Smooth muscle cell (in vitro differentiated cells): ENCODE measurements around the gene PGLYRP4. TPM values are rescaled to one million over a fixed set of nuclear protein-coding genes. Genes with fewer than 3 reads are reported as not detected.

Source experiments
- DNase-seq: peaks from one replicate; lab custom pipeline; 2025; ENCODE audit not compliant: unreplicated experiment; lab: John Stamatoyannopoulos, UW
- H2AFZ ChIP-seq: fragments of 200-600 bp; sonication (generic); 2 replicates; pipeline ENCODE4 v1.6.0; 2016; ENCODE audit warnings: antibody characterized with exemption, low read depth, mild to moderate bottlenecking
- H3F3A ChIP-seq: fragments of 200-600 bp; sonication (generic); 2 replicates; pipeline ENCODE4 v1.6.0; 2017; ENCODE audit warnings: antibody characterized with exemption, low read depth
- H3K27ac ChIP-seq: fragments of 200-600 bp; sonication (generic); 2 replicates; pipeline ENCODE4 v1.5.1; 2016; ENCODE audit warnings: low read depth, mild to moderate bottlenecking
- H3K27me3 ChIP-seq: fragments of 200-600 bp; sonication (generic); 2 replicates; pipeline ENCODE4 v1.6.1; 2016; ENCODE audit warnings: low read depth, mild to moderate bottlenecking
- H3K36me3 ChIP-seq: fragments of 200-600 bp; sonication (generic); 2 replicates; pipeline ENCODE4 v1.5.1; 2016; ENCODE audit warnings: low read depth
- H3K4me1 ChIP-seq: fragments of 200-600 bp; sonication (generic); 2 replicates; pipeline ENCODE4 v1.5.1; 2016; ENCODE audit warnings: low read depth
- H3K4me2 ChIP-seq: fragments of 200-600 bp; sonication (generic); 2 replicates; pipeline ENCODE4 v1.6.0; 2016; ENCODE audit warnings: mild to moderate bottlenecking
- H3K4me3 ChIP-seq: fragments of 200-600 bp; sonication (generic); 2 replicates; pipeline ENCODE4 v1.5.1; 2016; ENCODE audit warnings: mild to moderate bottlenecking
- H3K79me2 ChIP-seq: fragments of 200-600 bp; sonication (generic); 2 replicates; pipeline ENCODE4 v1.6.0; 2016; ENCODE audit warnings: low read depth, mild to moderate bottlenecking
- H3K9ac ChIP-seq: fragments of 200-600 bp; sonication (generic); 2 replicates; pipeline ENCODE4 v1.6.0; 2016; ENCODE audit warnings: low read depth
- H3K9me3 ChIP-seq: fragments of 200-600 bp; sonication (generic); replicated peaks from 2 replicates; pipeline ENCODE4 v1.5.1; 2016; ENCODE audit warnings: low read depth
- H4K20me1 ChIP-seq: fragments of 200-600 bp; sonication (generic); 2 replicates; pipeline ENCODE4 v1.6.0; 2016; ENCODE audit warnings: low read depth
- CTCF ChIP-seq: fragments of 200-600 bp; sonication (generic); IDR thresholded peaks from 2 replicates; pipeline ENCODE4 v1.5.1; 2017; ENCODE audit warnings: borderline replicate concordance, mild to moderate bottlenecking, antibody characterized with exemption; ENCODE audit not compliant: insufficient read depth, poor library complexity, severe bottlenecking
- WGBS: methylation state at CpG from one replicate; pipeline ENCODE4 v1.1.7; 2016; ENCODE audit warnings: low lambda C conversion rate; 5-methylcytosine and 5-hydroxymethylcytosine counted together
- polyA plus RNA-seq: library from polyadenylated mRNA; unstranded; fragments of >200 nt; fragmentation: Nextera tagmentation; extraction: Ambion mirVana; gene quantifications from 2 replicates; pipeline ENCODE4 v1.2.1, GENCODE V29; 2016
- total RNA-seq: library from RNA; depleted of rRNA; stranded (reverse); fragments of >200 nt; gene quantifications from 2 replicates; pipeline ENCODE4 v1.2.3, GENCODE V29; 2014

Gene PGLYRP4
- total and polyA plus RNA-seq, 2 experiments from 2014 or later, result 0.43 to 0.54 TPM

- Histone ChIP-seq H3K4me1 (no peaks in the 10 kb centered on the region), H2AFZ (no peak within 1 kb of the TSS), H3K4me2 (no peak within 1 kb of the TSS), H3K9ac (no peak within 1 kb of the TSS), H4K20me1 (no peaks in the 10 kb centered on the region), H3K9me3 (no peaks in the 10 kb centered on the region), H3K27me3 (no peaks in the 10 kb centered on the region), H3F3A (no peaks in the 10 kb centered on the region), H3K4me3 (no peak within 1 kb of the TSS), H3K27ac (no peak within 1 kb of the TSS), H3K79me2 (no peaks in the 10 kb centered on the region), H3K36me3 (no peaks in the 10 kb centered on the region)
- DNase-seq, result no peak
- 65% methylated on average over 1 of the region's 1 CpG for WGBS
- TF ChIP-seq CTCF, result no peak
Measured at GRCh38 chr1:153375511-153375910, 26.9 kb upstream of the PGLYRP4 start, which contains the start of gene S100A12. S100A12 (minus strand) TSS chr1:153375621; CDS start chr1:153374592, 1,029 bp downstream.

- H3K9me3 ChIP-seq, result no peaks in the 10 kb centered on the region
- H3F3A ChIP-seq, result no peaks in the 10 kb centered on the region
- no peak overlapping the region for H3K4me3 ChIP-seq
- H3K4me2 ChIP-seq, result no peak overlapping the region
- H3K27ac ChIP-seq, result no peak overlapping the region
- no peaks in the 10 kb centered on the region for H3K79me2 ChIP-seq
- no peak for TF ChIP-seq CTCF
- no peaks in the 10 kb centered on the region for H4K20me1 ChIP-seq
- H3K27me3 ChIP-seq, result no peaks in the 10 kb centered on the region
- H2AFZ ChIP-seq, result no peak overlapping the region
- no peak overlapping the region for H3K9ac ChIP-seq
- WGBS, result 82% methylated on average over 2 of the region's 2 CpGs
- no peaks in the 10 kb centered on the region for H3K4me1 ChIP-seq
- DNase-seq, result no peak
- H3K36me3 ChIP-seq, result no peaks in the 10 kb centered on the region
Measured at GRCh38 chr1:153374071-153374470, 25.4 kb upstream of the PGLYRP4 start.

- Histone ChIP-seq H2AFZ (no peak overlapping the region), H4K20me1 (no peaks in the 10 kb centered on the region), H3K36me3 (no peaks in the 10 kb centered on the region), H3K4me2 (no peak overlapping the region), H3K4me3 (no peak overlapping the region), H3K27ac (no peak overlapping the region), H3F3A (no peaks in the 10 kb centered on the region), H3K9me3 (no peaks in the 10 kb centered on the region), H3K79me2 (no peaks in the 10 kb centered on the region), H3K9ac (no peak overlapping the region), H3K27me3 (no peaks in the 10 kb centered on the region), H3K4me1 (no peaks in the 10 kb centered on the region)
- no peak for TF ChIP-seq CTCF
- 84% methylated on average over 2 of the region's 2 CpGs for WGBS
- no peak for DNase-seq
Measured at GRCh38 chr1:153372571-153372970, 23.9 kb upstream of the PGLYRP4 start.

GRCh38 chr1:153371231-153371630, 22.6 kb upstream of the PGLYRP4 start:
- no peak overlapping the region for H2AFZ ChIP-seq
- no peak overlapping the region for H3K27ac ChIP-seq
- WGBS, result 81% methylated on average over 1 of the region's 1 CpG
- H3K4me3 ChIP-seq, result no peak overlapping the region
- H4K20me1 ChIP-seq, result no peaks in the 10 kb centered on the region
- H3K9me3 ChIP-seq, result no peaks in the 10 kb centered on the region
- H3K27me3 ChIP-seq, result no peaks in the 10 kb centered on the region
- H3K36me3 ChIP-seq, result no peaks in the 10 kb centered on the region
- DNase-seq, result no peak
- H3K9ac ChIP-seq, result no peak overlapping the region
- no peak overlapping the region for H3K4me2 ChIP-seq
- no peaks in the 10 kb centered on the region for H3F3A ChIP-seq
- no peak for TF ChIP-seq CTCF
- H3K79me2 ChIP-seq, result no peaks in the 10 kb centered on the region
- no peaks in the 10 kb centered on the region for H3K4me1 ChIP-seq
